Measurements from ENCODE around the gene GEMIN2.

The GEMIN2 gene

GRCh38 chr14:39173198-39173597 is 59.1 kb downstream of the GEMIN2 start:
- no peak for DNase-seq (ENCODE audit: low read depth, low spot score)
- H3K4me3 ChIP-seq = no peak overlapping the region
- H3K27ac ChIP-seq = 0 out of 2 replicates have a peak overlapping the region, but pooled peaks have one; percentile 47
- H3K36me3 ChIP-seq (ENCODE audit: insufficient read depth, low read length) = peaks cover 25% of the 10 kb centered on the region
- H3K9ac ChIP-seq (ENCODE audit: insufficient read length) = no peak overlapping the region
- TF ChIP-seq EZH2 (IDR thresholded peaks at IDR 0.05) (no peak), POLR2AphosphoS5 (IDR thresholded peaks at IDR 0.05; ENCODE audit: borderline replicate concordance, low read depth, low read length) (no peak), FOXP2 (optimal IDR thresholded peaks at IDR 0.05; ENCODE audit: control extremely low read depth, extremely low read length, insufficient read depth) (no peak)
- no peaks in the 10 kb centered on the region for H3K9me3 ChIP-seq (ENCODE audit: low read depth, low read length)

DNA sequence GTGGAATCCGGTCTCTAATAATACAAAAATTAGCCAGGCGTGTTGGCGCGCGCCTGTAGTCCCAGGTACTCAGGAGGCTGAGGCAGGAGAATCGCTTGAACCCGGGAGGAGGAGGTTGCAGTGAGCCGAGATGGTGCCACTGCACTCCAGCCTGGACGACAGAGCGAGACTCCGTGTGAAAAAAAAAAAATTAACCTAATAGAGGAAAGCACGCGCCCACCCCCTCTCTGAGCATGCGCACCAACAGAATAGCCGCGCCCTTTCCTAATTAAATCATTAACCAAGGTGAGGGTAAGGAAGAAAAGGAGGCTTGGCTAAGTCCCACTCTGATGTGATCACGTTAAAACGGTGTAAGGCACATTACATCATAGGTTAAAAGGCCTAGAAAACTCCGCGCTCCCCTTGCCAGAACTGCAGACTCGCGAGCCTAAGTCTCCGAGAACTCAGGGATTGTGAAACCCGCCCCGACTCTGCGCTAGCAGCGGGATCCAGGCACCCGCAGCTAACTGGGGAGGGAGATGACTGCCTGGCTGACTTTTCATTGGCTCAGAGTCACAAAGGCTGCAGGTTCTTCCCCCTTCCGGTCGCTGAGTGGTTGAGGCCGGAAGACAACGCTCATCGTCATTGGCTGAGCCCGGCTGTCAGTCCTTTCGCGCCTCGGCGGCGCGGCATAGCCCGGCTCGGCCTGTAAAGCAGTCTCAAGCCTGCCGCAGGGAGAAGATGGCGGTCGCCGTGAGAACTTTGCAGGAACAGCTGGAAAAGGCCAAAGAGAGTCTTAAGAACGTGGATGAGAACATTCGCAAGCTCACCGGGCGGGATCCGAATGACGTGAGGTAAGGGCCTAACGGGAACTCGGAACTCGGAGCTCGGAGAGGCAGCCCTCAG is 60.7 kb downstream of the GEMIN2 start, which contains the start of gene PNN:
PNN (plus strand) TSS at position 695 of the 885 bp plus-strand sequence; CDS start at position 721, 26 bp downstream.
- TF ChIP-seq EZH2 (IDR thresholded peaks at IDR 0.05) (no peak), FOXP2 (optimal IDR thresholded peaks at IDR 0.05; ENCODE audit: control extremely low read depth, extremely low read length, insufficient read depth) (no peak), POLR2AphosphoS5 (IDR thresholded peaks at IDR 0.05; ENCODE audit: borderline replicate concordance, low read depth, low read length) (peak; percentile 93)

GRCh38 chr14:39175445-39176262 is 61.5 kb downstream of the GEMIN2 start:
- DNase-seq (ENCODE audit: low read depth, low spot score) = no peak
- Histone ChIP-seq H3K4me3 (peak overlapping the region; percentile 94), H3K9me3 (ENCODE audit: low read depth, low read length) (no peaks in the 10 kb centered on the region), H3K9ac (ENCODE audit: insufficient read length) (peak overlapping the region; percentile 99), H3K27ac (peak overlapping the region; percentile 73), H3K36me3 (ENCODE audit: insufficient read depth, low read length) (peaks cover 50% of the 10 kb centered on the region)
- TF ChIP-seq POLR2AphosphoS5 (IDR thresholded peaks at IDR 0.05; ENCODE audit: borderline replicate concordance, low read depth, low read length) (no peak), FOXP2 (optimal IDR thresholded peaks at IDR 0.05; ENCODE audit: control extremely low read depth, extremely low read length, insufficient read depth) (no peak), EZH2 (IDR thresholded peaks at IDR 0.05) (no peak)

More for the DNA sequence above, 60.7 kb downstream of the GEMIN2 start, which contains the start of gene PNN:
- H3K9ac ChIP-seq (ENCODE audit: insufficient read length) = peak within 1 kb of the TSS; percentile 99
- H3K9me3 ChIP-seq (ENCODE audit: low read depth, low read length) = no peaks in the 10 kb centered on the region
- H3K27ac ChIP-seq = peak within 1 kb of the TSS; percentile 92
- DNase-seq (ENCODE audit: low read depth, low spot score) = peak; percentile 97
- peaks cover 41% of the 10 kb centered on the region for H3K36me3 ChIP-seq (ENCODE audit: insufficient read depth, low read length)
- peak within 1 kb of the TSS; percentile 94 for H3K4me3 ChIP-seq

DNA sequence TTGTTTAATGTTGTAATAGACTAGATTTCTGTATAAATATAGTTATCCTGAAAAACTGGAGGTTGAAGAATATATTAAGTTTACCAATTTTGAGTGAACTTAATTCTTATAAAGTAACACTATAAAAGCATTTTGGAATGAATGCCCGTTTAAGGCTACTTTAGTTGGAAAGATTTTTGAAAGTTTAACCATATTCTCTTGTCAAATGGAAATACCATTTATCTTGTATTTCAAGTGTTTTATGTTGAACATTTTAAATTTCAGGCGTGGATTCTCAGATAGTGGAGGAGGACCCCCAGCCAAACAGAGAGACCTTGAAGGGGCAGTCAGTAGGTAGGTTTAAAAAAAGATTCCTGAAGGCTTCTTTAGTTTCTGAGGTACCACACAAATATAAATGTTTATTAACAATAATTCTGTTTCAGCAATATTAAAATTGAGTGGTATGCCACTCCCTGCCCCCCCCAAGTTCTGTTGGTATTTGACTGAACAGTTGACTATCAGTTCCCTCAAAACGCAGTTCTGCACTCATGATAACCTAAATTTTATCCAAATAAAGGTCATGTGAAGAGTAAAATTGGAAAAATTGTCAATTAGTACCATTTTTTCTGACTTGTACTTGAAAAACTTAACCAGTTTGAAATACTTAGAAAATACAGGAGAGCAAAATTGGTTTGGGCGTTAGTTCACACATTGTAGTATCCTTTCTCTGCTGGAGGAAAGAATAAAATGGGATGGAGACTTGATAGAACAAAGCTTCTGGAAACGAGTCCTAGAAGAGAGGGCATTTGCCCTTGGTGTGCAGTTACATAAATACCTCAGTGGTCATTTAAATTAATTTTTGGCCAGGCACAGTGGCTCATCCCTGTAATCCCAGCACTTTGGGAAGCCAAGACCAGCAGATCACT is 62.4 kb downstream of the GEMIN2 start:
- DNase-seq (ENCODE audit: low read depth, low spot score) = no peak
- H3K9me3 ChIP-seq (ENCODE audit: low read depth, low read length) = no peaks in the 10 kb centered on the region
- peak overlapping the region; percentile 94 for H3K4me3 ChIP-seq
- peak overlapping the region; percentile 73 for H3K27ac ChIP-seq
- TF ChIP-seq POLR2AphosphoS5 (IDR thresholded peaks at IDR 0.05; ENCODE audit: borderline replicate concordance, low read depth, low read length) (no peak; the same call in 1 of the 2 replicates), EZH2 (IDR thresholded peaks at IDR 0.05) (no peak), FOXP2 (optimal IDR thresholded peaks at IDR 0.05; ENCODE audit: control extremely low read depth, extremely low read length, insufficient read depth) (no peak)
- H3K36me3 ChIP-seq (ENCODE audit: insufficient read depth, low read length) = peaks cover 58% of the 10 kb centered on the region
- peak overlapping the region; percentile 99 for H3K9ac ChIP-seq (ENCODE audit: insufficient read length)

- Histone ChIP-seq H3K36me3 (ENCODE audit: insufficient read depth, low read length) (peaks cover 65% of the 10 kb centered on the region), H3K4me3 (peak overlapping the region; percentile 94), H3K9me3 (ENCODE audit: low read depth, low read length) (no peaks in the 10 kb centered on the region), H3K9ac (ENCODE audit: insufficient read length) (no peak overlapping the region), H3K27ac (no peak overlapping the region)
- TF ChIP-seq FOXP2 (optimal IDR thresholded peaks at IDR 0.05; ENCODE audit: control extremely low read depth, extremely low read length, insufficient read depth) (no peak), EZH2 (IDR thresholded peaks at IDR 0.05) (no peak), POLR2AphosphoS5 (IDR thresholded peaks at IDR 0.05; ENCODE audit: borderline replicate concordance, low read depth, low read length) (no peak; the same call in 1 of the 2 replicates)
- no peak for DNase-seq (ENCODE audit: low read depth, low spot score)
These were observed 63.0 kb downstream of the GEMIN2 start for GRCh38 chr14:39177168-39177545.

DNA sequence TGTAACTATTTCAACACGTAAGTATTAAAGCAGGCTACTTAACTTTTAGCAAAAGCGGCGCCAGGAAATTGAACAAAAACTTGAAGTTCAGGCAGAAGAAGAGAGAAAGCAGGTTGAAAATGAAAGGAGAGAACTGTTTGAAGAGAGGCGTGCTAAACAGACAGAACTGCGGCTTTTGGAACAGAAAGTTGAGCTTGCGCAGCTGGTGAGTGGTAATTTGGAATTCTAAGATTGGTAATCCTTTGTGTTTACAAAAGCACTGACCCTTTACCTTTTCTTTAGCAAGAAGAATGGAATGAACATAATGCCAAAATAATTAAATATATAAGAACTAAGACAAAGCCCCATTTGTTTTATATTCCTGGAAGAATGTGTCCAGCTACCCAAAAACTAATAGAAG is 64.9 kb downstream of the GEMIN2 start:
- Histone ChIP-seq H3K36me3 (ENCODE audit: insufficient read depth, low read length) (peaks cover 84% of the 10 kb centered on the region), H3K4me3 (no peak overlapping the region), H3K9me3 (ENCODE audit: low read depth, low read length) (no peaks in the 10 kb centered on the region), H3K27ac (peak overlapping the region; percentile 55; the same call in 1 of the 2 replicates), H3K9ac (ENCODE audit: insufficient read length) (no peak overlapping the region)
- TF ChIP-seq POLR2AphosphoS5 (IDR thresholded peaks at IDR 0.05; ENCODE audit: borderline replicate concordance, low read depth, low read length) = no peak
- TF ChIP-seq FOXP2 (optimal IDR thresholded peaks at IDR 0.05; ENCODE audit: control extremely low read depth, extremely low read length, insufficient read depth) = no peak
- TF ChIP-seq EZH2 (IDR thresholded peaks at IDR 0.05) = no peak
- DNase-seq (ENCODE audit: low read depth, low spot score) = no peak

DNA sequence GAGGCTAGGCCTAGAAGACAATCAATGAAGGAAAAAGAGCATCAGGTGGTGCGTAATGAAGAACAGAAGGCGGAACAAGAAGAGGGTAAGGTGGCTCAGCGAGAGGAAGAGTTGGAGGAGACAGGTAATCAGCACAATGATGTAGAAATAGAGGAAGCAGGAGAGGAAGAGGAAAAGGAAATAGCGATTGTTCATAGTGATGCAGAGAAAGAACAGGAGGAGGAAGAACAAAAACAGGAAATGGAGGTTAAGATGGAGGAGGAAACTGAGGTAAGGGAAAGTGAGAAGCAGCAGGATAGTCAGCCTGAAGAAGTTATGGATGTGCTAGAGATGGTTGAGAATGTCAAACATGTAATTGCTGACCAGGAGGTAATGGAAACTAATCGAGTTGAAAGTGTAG is 66.4 kb downstream of the GEMIN2 start:
- Histone ChIP-seq H3K9ac (ENCODE audit: insufficient read length) (no peak overlapping the region), H3K9me3 (ENCODE audit: low read depth, low read length) (no peaks in the 10 kb centered on the region), H3K27ac (peak overlapping the region; percentile 58), H3K4me3 (no peak overlapping the region), H3K36me3 (ENCODE audit: insufficient read depth, low read length) (peaks cover 97% of the 10 kb centered on the region)
- TF ChIP-seq POLR2AphosphoS5 (IDR thresholded peaks at IDR 0.05; ENCODE audit: borderline replicate concordance, low read depth, low read length) (0 out of 2 replicates have a peak, but pooled peaks have one; percentile 3), FOXP2 (optimal IDR thresholded peaks at IDR 0.05; ENCODE audit: control extremely low read depth, extremely low read length, insufficient read depth) (no peak)
- no peak for DNase-seq (ENCODE audit: low read depth, low spot score)
